Measurements from ENCODE around the gene COG8. TPM values are rescaled to one million over a fixed set of nuclear protein-coding genes. Genes with fewer than 3 reads are reported as not detected.
"Not testable (repeated sequence)": the region's sequence is repeated elsewhere in the genome, so short reads cannot be mapped to it uniquely, and the experiment has no call there.

The COG8 gene
- total RNA-seq, 2 donors from 2014 or later = 45.8 to 49.3 TPM

GRCh38 chr16:69298261-69298660 lies 41.1 kb downstream of the COG8 start:
- no peak overlapping the region for H3K9ac ChIP-seq (ENCODE audit: extremely low read depth, low read length, poor library complexity, severe bottlenecking)
- no peaks in the 10 kb centered on the region for H3K27me3 Mint-ChIP-seq (ENCODE audit: insufficient read depth)
- H3K4me1 ChIP-seq (ENCODE audit: control insufficient read depth, insufficient read depth, low read length) = peaks cover 8% of the 10 kb centered on the region
- no peak overlapping the region for H3K4me3 Mint-ChIP-seq
- H3K27ac ChIP-seq (ENCODE audit: low read depth, low read length) = no peak overlapping the region
- H3K36me3 Mint-ChIP-seq (ENCODE audit: low read depth) = peaks cover 28% of the 10 kb centered on the region
- no peaks in the 10 kb centered on the region for H3K9me3 ChIP-seq (ENCODE audit: control insufficient read depth, low read length)
- H3K4me3 ChIP-seq (ENCODE audit: low read length) = no peak overlapping the region
- 97 to 100% methylated on average over 2 to 4 of the region's 4 CpGs for WGBS, 2 experiments (ENCODE audit: insufficient coverage in 1 of 2, insufficient read length in 1 of 2)
- H3K27ac Mint-ChIP-seq = no peak overlapping the region
- no peaks in the 10 kb centered on the region for H3K9me3 Mint-ChIP-seq
- TF ChIP-seq CTCF (conservative IDR thresholded peaks at IDR 0.05) = no peak
- H3K4me1 Mint-ChIP-seq = peaks cover 8% of the 10 kb centered on the region
- DNase-seq = no peak
- no peaks in the 10 kb centered on the region for H3K36me3 ChIP-seq (ENCODE audit: control insufficient read depth, insufficient read depth, low read length)
- no peaks in the 10 kb centered on the region for H3K27me3 ChIP-seq (ENCODE audit: control insufficient read depth, insufficient read depth, low read length, poor library complexity, severe bottlenecking)

DNA sequence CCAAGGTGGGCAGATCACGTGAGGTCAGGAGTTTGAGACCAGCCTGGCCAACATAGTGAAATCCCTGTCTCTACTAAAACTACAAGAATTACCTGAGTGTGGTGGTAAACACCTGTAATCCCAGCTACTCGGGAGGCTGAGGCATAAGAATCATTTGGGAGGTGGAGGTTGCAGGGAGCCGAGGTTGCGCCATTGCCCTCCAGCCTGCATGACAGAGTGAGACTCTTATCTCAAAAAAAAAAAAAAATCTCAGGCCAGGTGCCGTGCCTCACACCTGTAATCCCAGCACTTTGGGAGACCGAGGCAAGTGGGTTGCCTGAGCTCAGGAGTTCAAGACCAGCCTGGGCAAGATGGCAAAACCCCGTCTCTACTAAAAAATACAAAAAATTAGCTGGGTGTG lies 42.6 kb downstream of the COG8 start:
- WGBS, 2 experiments (ENCODE audit: insufficient coverage in 1 of 2, insufficient read length in 1 of 2) = 90 to 95% methylated on average over 5 to 7 of the region's 7 CpGs
- H3K4me3 Mint-ChIP-seq; H3K9ac ChIP-seq (ENCODE audit: extremely low read depth, low read length, poor library complexity, severe bottlenecking); H3K9me3 Mint-ChIP-seq; H3K27me3 ChIP-seq (ENCODE audit: control insufficient read depth, insufficient read depth, low read length, poor library complexity, severe bottlenecking); H3K36me3 ChIP-seq (ENCODE audit: control insufficient read depth, insufficient read depth, low read length); H3K4me1 ChIP-seq (ENCODE audit: control insufficient read depth, insufficient read depth, low read length); H3K9me3 ChIP-seq (ENCODE audit: control insufficient read depth, low read length); H3K27me3 Mint-ChIP-seq (ENCODE audit: insufficient read depth); H3K27ac ChIP-seq (ENCODE audit: low read depth, low read length); H3K4me1 Mint-ChIP-seq; H3K4me3 ChIP-seq (ENCODE audit: low read length); DNase-seq; H3K27ac Mint-ChIP-seq: not testable (repeated sequence)
- H3K36me3 Mint-ChIP-seq (ENCODE audit: low read depth) = peaks cover 28% of the 10 kb centered on the region

- H3K4me3 Mint-ChIP-seq = no peak overlapping the region
- WGBS, 2 experiments (ENCODE audit: insufficient coverage in 1 of 2, insufficient read length in 1 of 2) = 80 to 100% methylated on average over 1 of the region's 1 CpG
- no peaks in the 10 kb centered on the region for H3K9me3 Mint-ChIP-seq
- H3K4me1 Mint-ChIP-seq = no peaks in the 10 kb centered on the region
- Histone ChIP-seq H3K4me3 (ENCODE audit: low read length) (no peak overlapping the region), H3K9ac (ENCODE audit: extremely low read depth, low read length, poor library complexity, severe bottlenecking) (no peak overlapping the region), H3K4me1 (ENCODE audit: control insufficient read depth, insufficient read depth, low read length) (no peaks in the 10 kb centered on the region), H3K27ac (ENCODE audit: low read depth, low read length) (no peak overlapping the region), H3K36me3 (ENCODE audit: control insufficient read depth, insufficient read depth, low read length) (no peaks in the 10 kb centered on the region), H3K9me3 (ENCODE audit: control insufficient read depth, low read length) (no peaks in the 10 kb centered on the region), H3K27me3 (ENCODE audit: control insufficient read depth, insufficient read depth, low read length, poor library complexity, severe bottlenecking) (no peaks in the 10 kb centered on the region)
- no peak for DNase-seq
- no peak overlapping the region for H3K27ac Mint-ChIP-seq
- peaks cover 13% of the 10 kb centered on the region for H3K36me3 Mint-ChIP-seq (ENCODE audit: low read depth)
- no peak for TF ChIP-seq CTCF (conservative IDR thresholded peaks at IDR 0.05)
- no peaks in the 10 kb centered on the region for H3K27me3 Mint-ChIP-seq (ENCODE audit: insufficient read depth)
Observed at GRCh38 chr16:69294051-69294450, 45.3 kb downstream of the COG8 start.

GRCh38 chr16:69293401-69293800 lies 46.0 kb downstream of the COG8 start:
- 91 to 95% methylated on average over 3 of the region's 3 CpGs for WGBS, 2 experiments (ENCODE audit: insufficient coverage in 1 of 2, insufficient read length in 1 of 2)
- peak overlapping the region; percentile 1 for H3K27ac Mint-ChIP-seq

GRCh38 chr16:69291657-69292056 lies 47.7 kb downstream of the COG8 start:
- H3K36me3 Mint-ChIP-seq (ENCODE audit: low read depth); H3K27ac Mint-ChIP-seq; H3K4me3 ChIP-seq (ENCODE audit: low read length); H3K9ac ChIP-seq (ENCODE audit: extremely low read depth, low read length, poor library complexity, severe bottlenecking); H3K4me1 Mint-ChIP-seq; H3K9me3 ChIP-seq (ENCODE audit: control insufficient read depth, low read length); H3K36me3 ChIP-seq (ENCODE audit: control insufficient read depth, insufficient read depth, low read length); H3K4me1 ChIP-seq (ENCODE audit: control insufficient read depth, insufficient read depth, low read length); DNase-seq; H3K27ac ChIP-seq (ENCODE audit: low read depth, low read length); H3K27me3 Mint-ChIP-seq (ENCODE audit: insufficient read depth); H3K4me3 Mint-ChIP-seq; H3K9me3 Mint-ChIP-seq; H3K27me3 ChIP-seq (ENCODE audit: control insufficient read depth, insufficient read depth, low read length, poor library complexity, severe bottlenecking): not testable (repeated sequence)
- 95 to 96% methylated on average over 4 to 9 of the region's 9 CpGs for WGBS, 2 experiments (ENCODE audit: insufficient coverage in 1 of 2, insufficient read length in 1 of 2)

More at GRCh38 chr16:69293401-69293800, 46.0 kb downstream of the COG8 start:
- Histone ChIP-seq H3K27ac (ENCODE audit: low read depth, low read length) (no peak overlapping the region), H3K27me3 (ENCODE audit: control insufficient read depth, insufficient read depth, low read length, poor library complexity, severe bottlenecking) (no peaks in the 10 kb centered on the region), H3K4me3 (ENCODE audit: low read length) (no peak overlapping the region), H3K9me3 (ENCODE audit: control insufficient read depth, low read length) (no peaks in the 10 kb centered on the region), H3K36me3 (ENCODE audit: control insufficient read depth, insufficient read depth, low read length) (no peaks in the 10 kb centered on the region), H3K9ac (ENCODE audit: extremely low read depth, low read length, poor library complexity, severe bottlenecking) (no peak overlapping the region), H3K4me1 (ENCODE audit: control insufficient read depth, insufficient read depth, low read length) (no peaks in the 10 kb centered on the region)
- Mint-ChIP-seq H3K36me3 (ENCODE audit: low read depth) (peaks cover 12% of the 10 kb centered on the region), H3K4me3 (no peak overlapping the region), H3K9me3 (no peaks in the 10 kb centered on the region), H3K4me1 (no peaks in the 10 kb centered on the region), H3K27me3 (ENCODE audit: insufficient read depth) (no peaks in the 10 kb centered on the region)
- no peak for TF ChIP-seq CTCF (conservative IDR thresholded peaks at IDR 0.05)
- no peak for DNase-seq
